Measurements from ENCODE around the gene MAPKAPK5.

MAPKAPK5 gene

GRCh38 chr12:111867531-111867930 is 25.5 kb downstream of the MAPKAPK5 start:
- Histone ChIP-seq H3K4me3 (IDR thresholded peaks at IDR 0.05; ENCODE audit: insufficient read depth, low read depth, low read length) (no peak overlapping the region), H3K4me1 (ENCODE audit: low read depth, poor library complexity, severe bottlenecking) (no peaks in the 10 kb centered on the region), H2AFZ (ENCODE audit: low read depth) (no peak overlapping the region), H3K27ac (no peak overlapping the region), H3K9ac (no peak overlapping the region), H3K36me3 (ENCODE audit: insufficient read depth) (no peaks in the 10 kb centered on the region; the same call in 1 of the 2 replicates), H3K4me2 (no peak overlapping the region), H4K20me1 (ENCODE audit: insufficient read depth) (no peaks in the 10 kb centered on the region), H3K79me2 (ENCODE audit: insufficient read depth, low read depth) (no peaks in the 10 kb centered on the region; the same call in 1 of the 2 replicates), H3K27me3 (ENCODE audit: insufficient read depth, low read depth) (no peaks in the 10 kb centered on the region)
- TF ChIP-seq CTCF (conservative IDR thresholded peaks at IDR 0.05; ENCODE audit: low read depth, low read length), result no peak

DNA sequence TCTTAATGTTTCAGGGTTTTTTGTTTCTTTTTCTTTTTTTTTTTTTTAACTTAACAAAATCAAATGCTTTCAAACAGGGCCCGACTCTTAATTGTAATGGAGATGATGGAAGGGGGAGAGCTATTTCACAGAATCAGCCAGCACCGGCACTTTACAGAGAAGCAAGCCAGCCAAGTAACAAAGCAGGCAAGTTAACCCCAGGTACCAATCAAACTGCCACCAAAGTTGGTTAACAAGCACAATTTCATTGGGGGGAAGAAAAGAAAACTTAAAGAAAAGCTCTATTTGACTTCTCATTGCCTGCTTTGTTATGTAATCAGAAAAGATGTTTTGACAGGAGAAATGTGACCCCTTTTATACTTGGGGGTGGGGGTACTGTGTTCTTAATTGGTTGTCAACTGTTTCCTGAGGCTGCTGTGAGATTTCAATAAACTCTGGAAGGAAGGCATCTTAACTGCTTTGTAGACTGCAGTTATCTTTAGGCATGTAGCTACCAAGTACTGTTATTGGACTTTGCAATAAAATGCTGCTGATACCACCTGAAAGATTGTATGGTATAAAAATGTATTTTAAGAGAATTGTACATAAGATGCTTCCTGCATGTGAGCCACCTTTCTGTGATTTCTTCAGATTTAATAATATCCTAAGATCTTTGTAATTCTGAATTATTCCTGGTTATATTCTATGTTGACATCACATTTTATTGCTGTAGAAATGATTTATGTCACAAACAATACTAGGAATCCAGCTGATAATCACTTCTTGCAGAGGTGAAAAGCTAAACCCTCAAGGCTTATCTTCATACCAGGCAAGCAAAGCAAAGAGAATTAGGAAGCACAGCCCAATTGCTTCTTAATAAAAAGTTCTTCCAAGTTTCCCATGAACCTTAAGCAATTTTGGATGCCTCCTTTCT is 26.9 kb downstream of the MAPKAPK5 start:
- H3K4me3 ChIP-seq (IDR thresholded peaks at IDR 0.05; ENCODE audit: insufficient read depth, low read depth, low read length), result no peak overlapping the region
- H3K9ac ChIP-seq, result no peak overlapping the region
- H3K4me1 ChIP-seq (ENCODE audit: low read depth, poor library complexity, severe bottlenecking), result no peaks in the 10 kb centered on the region
- H2AFZ ChIP-seq (ENCODE audit: low read depth), result no peak overlapping the region
- H4K20me1 ChIP-seq (ENCODE audit: insufficient read depth), result no peaks in the 10 kb centered on the region
- no peaks in the 10 kb centered on the region; the same call in 1 of the 2 replicates for H3K36me3 ChIP-seq (ENCODE audit: insufficient read depth)
- no peak for TF ChIP-seq CTCF (conservative IDR thresholded peaks at IDR 0.05; ENCODE audit: low read depth, low read length)
- H3K27ac ChIP-seq, result no peak overlapping the region
- no peaks in the 10 kb centered on the region for H3K27me3 ChIP-seq (ENCODE audit: insufficient read depth, low read depth)
- H3K79me2 ChIP-seq (ENCODE audit: insufficient read depth, low read depth), result no peaks in the 10 kb centered on the region; the same call in 1 of the 2 replicates
- no peak overlapping the region for H3K4me2 ChIP-seq

DNA sequence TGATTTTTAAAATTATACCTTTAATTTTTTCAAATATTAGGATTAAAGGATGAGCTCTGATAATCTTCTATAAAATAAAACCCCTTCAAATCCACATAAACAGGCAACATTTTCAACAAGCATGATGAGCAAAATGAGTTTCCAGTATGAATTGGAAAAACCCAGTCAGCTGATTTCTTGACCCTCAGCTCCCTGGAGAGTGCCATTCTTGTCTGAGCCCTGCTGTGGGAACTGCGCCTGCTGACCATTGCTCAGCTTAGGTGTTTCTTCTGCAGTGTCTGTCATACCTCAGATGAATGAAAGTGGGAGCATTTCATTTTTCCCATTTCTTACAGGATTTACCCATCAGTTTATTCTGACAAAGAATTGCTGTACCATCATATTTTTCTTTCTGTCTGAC is 27.6 kb downstream of the MAPKAPK5 start:
- Histone ChIP-seq H3K4me1 (ENCODE audit: low read depth, poor library complexity, severe bottlenecking) (no peaks in the 10 kb centered on the region), H4K20me1 (ENCODE audit: insufficient read depth) (no peaks in the 10 kb centered on the region), H3K4me2 (no peak overlapping the region), H3K79me2 (ENCODE audit: insufficient read depth, low read depth) (no peaks in the 10 kb centered on the region), H3K27me3 (ENCODE audit: insufficient read depth, low read depth) (no peaks in the 10 kb centered on the region), H3K27ac (no peak overlapping the region), H3K4me3 (IDR thresholded peaks at IDR 0.05; ENCODE audit: insufficient read depth, low read depth, low read length) (no peak overlapping the region), H3K36me3 (ENCODE audit: insufficient read depth) (no peaks in the 10 kb centered on the region; the same call in 1 of the 2 replicates), H2AFZ (ENCODE audit: low read depth) (no peak overlapping the region), H3K9ac (no peak overlapping the region)
- no peak for TF ChIP-seq CTCF (conservative IDR thresholded peaks at IDR 0.05; ENCODE audit: low read depth, low read length)

- TF ChIP-seq CTCF (conservative IDR thresholded peaks at IDR 0.05; ENCODE audit: low read depth, low read length), result no peak
- Histone ChIP-seq H3K9ac (no peak overlapping the region), H3K36me3 (ENCODE audit: insufficient read depth) (no peaks in the 10 kb centered on the region; the same call in 1 of the 2 replicates), H3K27me3 (ENCODE audit: insufficient read depth, low read depth) (no peaks in the 10 kb centered on the region), H3K79me2 (ENCODE audit: insufficient read depth, low read depth) (no peaks in the 10 kb centered on the region), H3K4me1 (ENCODE audit: low read depth, poor library complexity, severe bottlenecking) (no peaks in the 10 kb centered on the region), H4K20me1 (ENCODE audit: insufficient read depth) (no peaks in the 10 kb centered on the region), H2AFZ (ENCODE audit: low read depth) (no peak overlapping the region), H3K27ac (no peak overlapping the region), H3K4me3 (IDR thresholded peaks at IDR 0.05; ENCODE audit: insufficient read depth, low read depth, low read length) (no peak overlapping the region), H3K4me2 (no peak overlapping the region)
These were observed 28.2 kb downstream of the MAPKAPK5 start for GRCh38 chr12:111870216-111870615.

Measured in KMS-11 (cell line).